ENCODE data around the gene PRPF8.

DNA sequence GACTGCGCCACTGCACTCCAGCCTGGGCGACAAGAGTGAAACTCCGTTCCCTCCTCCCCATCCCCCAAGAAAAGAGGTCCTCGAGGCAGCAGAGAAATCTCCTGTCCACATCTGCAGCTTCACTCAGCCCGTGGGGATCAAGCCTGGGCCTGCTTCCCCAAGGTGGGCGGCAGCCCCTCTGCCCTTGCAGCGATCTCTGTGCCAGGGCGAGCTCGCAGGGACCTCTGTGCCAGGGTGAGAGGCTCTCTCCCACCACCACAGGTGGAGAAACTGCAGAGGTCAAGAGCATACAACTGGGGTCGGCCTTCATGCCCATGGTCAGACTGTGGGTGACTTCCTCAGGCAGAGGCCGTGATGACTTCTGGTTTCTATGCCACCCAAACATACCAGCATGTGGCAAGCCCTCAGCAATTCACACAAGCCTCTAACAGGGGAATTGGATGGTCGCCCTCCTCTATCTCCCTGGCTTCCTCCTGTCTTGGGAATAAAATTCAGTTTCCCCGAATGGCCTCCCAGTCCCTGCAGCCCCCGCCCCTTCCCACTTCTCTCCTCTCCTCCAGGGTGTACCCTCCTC lies 61.5 kb downstream of the PRPF8 start:
- TF ChIP-seq CTCF (conservative IDR thresholded peaks at IDR 0.05; ENCODE audit: low read depth, low read length), result no peak
- TF ChIP-seq EZH2phosphoT487 (IDR thresholded peaks at IDR 0.05; ENCODE audit: borderline replicate concordance, low read length), result no peak
- TF ChIP-seq EZH2 (IDR thresholded peaks at IDR 0.05; ENCODE audit: low read length, unreplicated experiment), result no peak

All from PC-3 (cell line).